Left kidney (tissue), 2 donors: Measurements from ENCODE around the gene TUT1. TPM values are rescaled to one million over a fixed set of nuclear protein-coding genes. Genes with fewer than 3 reads are reported as not detected.
"Not testable (repeated sequence)": the region's sequence is repeated elsewhere in the genome, so short reads cannot be mapped to it uniquely, and the experiment has no call there.

Source experiments
- DNase-seq: peaks from one replicate; pipeline ENCODE4 v3.0.0-alpha.2; 2013
- polyA plus RNA-seq: library from polyadenylated mRNA; unstranded; fragments of 120-200 nt; gene quantifications from one replicate; pipeline ENCODE4 v1.2.1, GENCODE V29; 2013; ENCODE audit not compliant: insufficient read length

Gene TUT1
- polyA plus RNA-seq, 1 donor = 24.8 TPM

DNA sequence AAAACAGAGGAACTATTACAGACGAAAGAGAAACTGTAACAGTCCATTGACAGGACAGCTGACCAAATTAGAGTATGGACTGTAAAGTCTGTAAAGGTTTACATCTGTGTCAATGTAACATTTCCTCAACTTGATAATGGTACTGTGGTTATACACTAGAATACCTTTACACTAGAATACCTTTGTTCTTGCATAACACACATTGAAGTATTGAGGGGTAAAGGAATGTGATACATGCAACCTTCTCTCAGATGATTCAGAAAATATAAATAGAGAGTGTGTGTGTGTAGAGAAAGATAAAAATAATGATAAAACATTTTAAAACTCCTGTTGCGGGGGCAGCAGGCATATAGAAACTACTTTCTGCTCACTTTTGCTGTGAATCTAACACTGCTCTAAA lies 12.1 kb downstream of the TUT1 start:
- no peak for DNase-seq

DNA sequence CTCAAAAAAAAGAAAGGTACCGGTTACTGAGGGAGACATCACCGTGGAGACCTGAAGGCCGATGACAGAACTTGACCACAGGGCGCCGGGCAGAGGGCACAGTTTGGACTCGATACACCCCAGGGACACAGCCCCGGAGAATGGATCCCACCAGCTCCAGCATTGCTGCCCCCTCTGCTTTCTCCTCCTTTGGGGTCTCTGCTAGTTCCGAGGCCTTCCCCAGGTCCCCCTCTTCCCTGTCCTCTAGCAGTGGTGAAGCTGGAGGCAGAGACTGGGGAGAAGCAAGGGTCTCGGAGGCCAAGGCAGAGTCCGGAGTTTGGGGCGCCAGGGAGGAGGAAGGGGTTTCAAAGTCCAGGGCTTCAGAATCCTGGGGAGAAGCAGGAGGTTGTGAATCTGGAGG lies 12.8 kb downstream of the TUT1 start:
- no peak for DNase-seq

DNA sequence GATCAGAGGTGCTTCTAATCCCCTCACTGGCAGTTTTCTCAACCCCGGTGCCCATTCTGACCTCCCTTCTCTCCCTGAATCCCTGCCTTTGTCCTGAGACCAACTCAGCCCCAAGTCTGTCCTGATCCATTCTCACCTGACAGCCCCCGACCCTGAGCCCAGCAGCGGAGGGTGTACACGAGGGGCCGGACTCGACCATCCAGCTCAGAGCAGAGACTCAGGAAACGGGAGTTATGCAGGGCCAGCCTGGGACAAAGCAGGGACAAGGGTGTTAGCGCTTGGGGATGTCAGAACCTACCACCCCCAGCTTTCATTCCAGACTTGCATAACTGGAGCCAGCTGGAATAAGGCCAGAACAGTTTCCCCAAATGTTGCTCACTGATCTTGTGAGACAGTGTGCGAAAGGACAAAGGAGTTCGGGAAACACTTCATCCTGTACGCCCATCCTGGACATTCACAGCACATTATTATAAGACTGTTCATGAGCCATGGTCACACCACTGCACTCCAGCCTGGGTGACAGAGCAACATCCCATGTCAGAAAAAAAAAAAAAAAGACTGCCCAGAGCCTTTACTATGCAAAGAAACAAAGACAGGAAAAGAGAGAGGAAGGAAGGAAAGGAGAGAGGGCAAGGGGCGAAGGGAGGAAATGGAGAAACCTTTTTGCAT lies 14.1 kb downstream of the TUT1 start:
- no peak for DNase-seq

DNA sequence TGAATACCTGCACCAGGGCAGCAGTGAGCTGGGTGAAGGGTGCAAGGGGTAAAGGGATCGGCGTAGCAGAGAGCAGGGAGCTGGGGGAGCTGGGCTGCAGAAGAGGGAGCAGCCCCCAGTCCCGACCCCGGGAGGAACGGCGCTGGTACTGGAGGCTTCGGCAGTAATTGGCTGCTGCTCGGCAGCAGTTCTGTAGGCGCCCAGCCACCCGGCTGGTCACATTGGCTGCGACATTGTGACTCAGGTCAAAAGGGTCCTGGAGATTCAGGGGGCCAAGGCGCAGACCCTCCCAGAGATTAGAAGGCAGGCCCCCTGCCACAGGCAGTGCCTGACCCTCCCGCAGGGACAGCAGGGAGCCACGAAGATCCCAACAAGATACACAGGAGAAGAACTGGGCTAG lies 15.5 kb downstream of the TUT1 start:
- DNase-seq = no peak

GRCh38 chr11:62575156-62575555 lies 16.2 kb downstream of the TUT1 start:
- DNase-seq = no peak

GRCh38 chr11:62574363-62575071 lies 16.8 kb downstream of the TUT1 start:
- DNase-seq = no peak

DNA sequence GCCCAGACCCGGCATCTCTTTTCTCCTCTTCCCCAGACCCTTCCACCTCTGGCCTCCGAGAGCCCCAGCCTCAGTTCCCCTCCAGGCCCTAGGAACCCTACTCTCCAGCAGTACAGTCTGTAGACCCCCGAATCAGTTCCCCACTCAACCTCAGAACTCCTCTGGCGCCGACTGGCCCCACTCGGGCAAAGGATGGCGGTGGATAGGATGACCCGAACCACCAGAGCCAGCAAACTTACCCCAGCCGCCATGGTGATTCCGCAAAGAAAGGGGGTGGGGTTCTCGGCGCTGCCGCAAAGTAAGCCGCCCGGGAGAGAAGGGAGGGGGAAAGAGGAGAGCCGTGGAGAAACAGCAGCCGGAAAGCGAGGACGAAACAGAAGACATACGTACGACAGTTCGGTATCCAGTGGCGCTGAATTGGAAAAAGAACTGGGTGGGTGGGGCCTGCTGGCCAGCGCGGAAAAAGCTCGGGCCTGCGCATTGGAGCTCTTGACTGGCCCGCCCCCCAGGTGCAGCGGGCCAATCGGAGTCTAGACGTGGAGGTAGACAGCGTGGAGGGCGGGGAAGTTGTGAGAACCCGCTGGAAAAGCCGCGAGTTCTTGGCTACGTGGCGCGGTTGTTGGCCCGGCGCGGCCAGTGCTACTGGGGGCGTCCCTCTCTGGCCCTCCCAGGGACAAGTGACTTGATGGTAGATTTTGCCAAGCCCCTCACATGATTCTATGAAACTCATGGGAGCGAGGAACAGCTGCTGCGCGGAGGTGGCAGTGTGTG lies 17.5 kb downstream of the TUT1 start, which contains the start of gene EEF1G:
Gene EEF1G, minus strand, starts transcription at position 300 of the 771 bp plus-strand sequence. Its CDS starts 49 bp downstream, at position 251.
- DNase-seq = peak; percentile 99

GRCh38 chr11:62573006-62573591 lies 18.2 kb downstream of the TUT1 start:
- DNase-seq = no peak

DNA sequence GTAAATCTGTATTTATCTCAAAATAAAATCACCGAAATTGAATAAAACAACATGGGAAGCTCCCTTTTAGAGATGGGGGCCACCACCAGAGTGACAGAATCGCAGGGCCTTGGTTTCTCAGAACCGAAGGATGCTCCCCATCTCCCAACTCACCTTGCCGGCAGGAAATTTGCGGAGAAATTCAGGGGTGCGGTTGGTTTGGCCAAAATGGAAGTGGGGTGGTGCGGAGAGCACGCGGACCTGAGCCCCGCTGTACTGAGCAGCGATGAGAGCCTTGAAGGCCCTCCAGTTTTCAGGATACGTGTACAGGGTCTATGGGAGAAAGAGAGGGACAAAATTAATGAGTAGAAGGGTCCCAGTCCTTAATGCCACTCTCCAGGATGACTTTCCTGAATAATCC lies 18.9 kb downstream of the TUT1 start:
- DNase-seq = no peak

GRCh38 chr11:62571493-62571892 lies 19.8 kb downstream of the TUT1 start:
- DNase-seq = not testable (repeated sequence)

DNA sequence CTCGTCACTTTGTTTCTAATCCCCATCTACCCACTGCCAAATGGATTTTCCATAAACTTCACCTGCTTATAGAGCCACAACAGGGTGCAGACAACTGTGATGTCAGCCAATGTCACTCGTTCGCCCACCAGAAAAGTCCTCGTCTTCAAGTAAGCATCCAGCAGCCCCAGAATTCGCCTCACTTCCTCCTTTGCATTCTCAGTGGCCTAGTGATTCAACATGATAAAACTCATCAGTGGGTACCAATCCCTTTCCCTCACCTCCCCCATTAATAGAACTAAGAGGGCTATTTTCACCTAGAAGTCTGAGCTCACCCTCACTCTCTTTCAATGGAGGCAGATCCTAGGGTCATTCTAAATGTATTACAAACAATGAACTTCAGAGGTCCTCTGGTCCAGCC lies 20.4 kb downstream of the TUT1 start:
- DNase-seq = not testable (repeated sequence)

DNA sequence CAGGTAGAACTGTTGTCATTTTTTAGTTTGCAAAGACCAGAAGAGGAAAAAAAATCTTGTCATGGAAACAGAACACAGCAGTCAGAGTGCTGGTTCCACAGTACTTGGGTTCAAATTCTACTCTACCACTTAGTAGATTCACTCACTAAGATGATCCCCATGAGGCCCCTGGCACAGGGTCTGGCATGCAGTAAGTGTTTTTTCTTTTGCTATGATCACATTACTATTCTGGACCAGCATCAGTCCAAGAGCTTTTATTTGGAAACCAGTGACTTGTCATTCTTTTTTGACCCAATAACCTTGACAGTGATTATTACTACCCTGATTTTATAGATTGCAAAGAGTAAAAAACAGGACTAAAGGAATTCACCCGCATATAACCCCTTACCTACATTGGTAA lies 21.7 kb downstream of the TUT1 start:
- DNase-seq = no peak

DNA sequence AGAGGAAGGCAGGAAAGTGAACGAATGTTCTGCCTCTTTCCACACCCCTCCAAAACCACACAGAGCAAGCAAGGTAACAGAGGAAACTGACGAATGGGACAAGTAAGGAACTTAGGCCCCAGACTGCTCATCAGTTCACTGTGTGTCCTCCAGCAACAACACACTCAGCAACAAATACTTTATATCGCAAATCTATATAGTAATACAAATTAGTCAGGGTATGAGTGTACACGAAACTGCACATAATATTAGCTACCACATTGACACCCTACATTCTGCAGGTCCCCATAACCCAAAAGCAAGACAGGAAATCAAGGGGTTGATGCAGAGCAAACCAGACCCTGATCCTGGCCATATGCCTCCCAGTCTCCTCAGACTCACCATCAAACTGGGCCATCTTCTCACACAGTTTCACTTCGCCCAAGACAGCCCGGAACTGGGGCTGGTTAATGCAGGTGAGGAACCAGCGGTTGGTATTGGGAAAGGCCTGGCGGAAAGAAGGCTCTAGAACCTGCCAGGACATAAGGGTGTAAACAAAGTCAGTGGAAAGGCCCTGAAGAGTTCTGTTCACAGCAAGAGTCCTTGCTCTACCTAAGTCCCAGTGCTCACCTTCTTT lies 24.2 kb downstream of the TUT1 start:
- DNase-seq = no peak

DNA sequence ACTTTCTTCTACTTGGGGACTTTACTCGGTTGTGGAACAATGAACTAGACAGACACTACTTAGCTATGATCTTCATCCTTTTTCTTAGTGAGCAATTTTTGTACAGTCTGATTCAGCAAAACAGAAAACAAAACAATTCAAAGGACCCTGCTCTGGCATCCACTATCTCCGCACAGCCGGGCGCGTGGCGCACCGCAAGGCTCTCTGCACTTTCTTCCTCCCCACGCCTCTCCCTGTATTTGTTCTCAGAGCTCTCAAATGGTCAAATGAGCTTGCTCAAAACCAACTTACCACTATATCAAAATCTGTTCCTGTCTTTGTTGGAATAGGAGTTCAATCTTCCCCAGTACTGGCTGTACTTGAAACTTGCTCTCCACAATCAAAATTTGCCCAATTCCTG lies 25.1 kb downstream of the TUT1 start:
- DNase-seq = no peak

DNA sequence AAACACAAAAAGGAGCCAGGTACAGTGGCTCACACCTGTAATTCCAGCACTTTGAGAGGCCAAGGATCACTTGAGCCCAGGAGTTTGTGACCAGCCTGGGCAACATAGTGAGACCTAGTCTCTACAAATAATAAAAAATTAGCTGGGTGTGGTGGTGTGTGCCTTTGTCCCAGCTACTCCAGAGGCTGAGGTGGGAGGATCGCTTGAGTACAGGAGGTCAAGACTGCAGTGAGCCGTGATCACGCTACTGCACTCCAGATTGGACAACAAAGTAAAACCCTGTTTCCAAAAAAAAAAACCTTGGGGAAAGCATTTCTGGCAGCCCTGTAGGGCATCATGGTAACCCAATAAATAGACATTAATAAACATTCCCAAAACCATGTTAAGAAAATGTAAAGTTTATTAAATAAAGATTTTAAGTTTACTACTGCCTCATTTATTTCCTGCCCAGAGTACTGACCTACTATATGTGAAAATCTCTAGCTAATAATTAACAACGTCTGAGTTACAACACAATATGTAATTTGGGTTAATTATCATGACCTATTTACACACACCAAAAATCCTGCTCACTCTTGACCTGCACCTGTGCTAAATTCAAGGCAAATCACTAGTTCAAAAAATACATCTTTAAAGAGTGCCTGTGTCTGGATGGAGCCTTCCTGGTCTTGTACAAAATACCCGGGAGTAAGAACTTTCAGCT lies 26.1 kb downstream of the TUT1 start:
- DNase-seq = no peak

GRCh38 chr11:62561677-62562230 lies 29.6 kb downstream of the TUT1 start:
- DNase-seq = not testable (repeated sequence)

- DNase-seq = no peak
These were observed 30.7 kb downstream of the TUT1 start for GRCh38 chr11:62560566-62561103.

- DNase-seq = not testable (repeated sequence)
These were observed 31.7 kb downstream of the TUT1 start for GRCh38 chr11:62559626-62560025.

DNA sequence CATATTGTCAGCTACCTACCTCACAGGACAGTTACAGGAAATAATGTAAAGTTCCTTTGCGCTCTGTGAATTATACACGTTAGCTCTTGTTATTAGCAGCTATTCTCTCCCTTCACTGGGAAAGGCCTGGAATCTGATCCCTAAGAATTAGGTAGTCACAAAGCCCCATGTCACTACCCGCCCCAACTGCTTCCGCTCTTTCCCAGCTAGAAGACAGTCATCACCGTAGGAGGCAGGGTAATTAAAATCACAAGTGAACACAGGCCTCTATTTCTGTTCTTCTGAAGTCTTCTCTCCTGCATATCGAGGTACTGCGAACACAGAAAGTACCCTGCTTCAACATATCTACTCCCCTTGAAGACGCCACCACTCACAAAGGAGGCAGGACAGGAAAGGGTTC lies 32.1 kb downstream of the TUT1 start:
- no peak for DNase-seq

- no peak for DNase-seq
These were observed 32.7 kb downstream of the TUT1 start for GRCh38 chr11:62558669-62559068.
